Measurements from ENCODE around the gene HIC1.

The HIC1 gene

GRCh38 chr17:2107506-2107905 is 52.6 kb downstream of the HIC1 start:
- no peak for DNase-seq

DNA sequence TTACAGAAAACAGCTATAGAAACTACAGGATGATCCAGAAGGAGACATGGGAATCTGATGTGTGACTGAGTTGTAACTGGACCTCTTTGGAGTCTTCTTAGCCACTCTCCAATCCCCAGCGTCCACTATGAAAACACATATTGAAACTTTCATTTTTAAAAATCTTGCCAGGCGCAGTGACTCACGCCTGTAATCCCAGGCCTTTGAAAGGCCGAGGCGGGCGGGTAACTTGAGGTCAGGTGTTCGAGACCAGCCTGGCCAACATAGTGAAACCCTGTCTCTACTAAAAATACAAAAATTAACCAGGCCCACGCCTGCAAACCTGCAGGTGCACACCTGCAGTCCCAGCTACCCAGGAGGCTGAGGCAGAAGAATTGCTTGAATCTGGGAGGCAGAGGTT is 53.3 kb downstream of the HIC1 start:
- no peak for DNase-seq

- no peak for DNase-seq
Observed at GRCh38 chr17:2110436-2110835, 55.5 kb downstream of the HIC1 start.

DNA sequence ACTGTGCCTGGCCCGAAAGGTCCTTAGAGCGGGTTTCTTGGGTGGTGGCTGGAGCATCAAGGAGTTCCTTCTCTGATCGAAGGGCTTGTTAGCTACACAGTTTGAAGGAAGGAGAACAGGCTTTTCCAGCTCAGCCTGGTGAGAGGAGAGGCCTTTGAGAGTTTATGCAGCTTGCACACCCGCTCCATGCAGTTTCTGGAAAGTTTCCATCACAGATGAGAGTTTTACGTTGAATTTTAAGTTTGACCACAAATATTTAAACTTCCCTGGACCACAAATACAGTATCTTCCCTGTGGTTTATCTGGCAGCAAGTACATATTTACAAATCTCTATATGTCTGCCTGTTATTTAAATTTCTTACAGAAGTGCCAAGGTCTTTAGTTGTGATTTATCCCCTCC is 56.8 kb downstream of the HIC1 start:
- peak; percentile 99 for DNase-seq

Data from fibroblast of upper back skin (primary cell).